Mucosa of rectum (tissue), 2 donors: ENCODE measurements around the gene SDCBP2.

Experiments
- H3K27ac ChIP-seq, 2 donors: one replicate each; pipeline ENCODE4 v1.7.0; 2013; ENCODE audit warnings: inconsistent platforms in 2 of 2, low read depth in 2 of 2, low read length in 2 of 2
- H3K27me3 ChIP-seq, 2 donors: one replicate each; pipeline ENCODE4 v1.7.0; 2013; ENCODE audit warnings: low read length in 2 of 2; ENCODE audit not compliant: control insufficient read depth in 2 of 2, insufficient read depth in 2 of 2
- H3K36me3 ChIP-seq, 2 donors: one replicate each; pipeline ENCODE4 v1.7.0; 2013; ENCODE audit warnings: low read length in 2 of 2; ENCODE audit not compliant: control insufficient read depth in 2 of 2, insufficient read depth in 2 of 2
- H3K4me1 ChIP-seq, 2 donors: one replicate each; pipeline ENCODE4 v1.7.0; 2013; ENCODE audit warnings: low read length in 2 of 2, mild to moderate bottlenecking in 1 of 2; ENCODE audit not compliant: control insufficient read depth in 2 of 2, insufficient read depth in 2 of 2
- H3K4me3 ChIP-seq, 2 donors: one replicate each; pipeline ENCODE4 v1.7.0; 2013; ENCODE audit warnings: low read length in 2 of 2
- H3K9ac ChIP-seq, 2 donors: one replicate each; pipeline ENCODE4 v1.7.0; 2013; ENCODE audit warnings: low read length in 2 of 2, low read depth in 1 of 2, mild to moderate bottlenecking in 1 of 2
- H3K9me3 ChIP-seq, 2 donors: one replicate each; pipeline ENCODE4 v1.7.0; 2013; ENCODE audit warnings: low read length in 2 of 2; ENCODE audit not compliant: control insufficient read depth in 2 of 2
- donor health status: healthy.
- donor health status: Normal muscosa, but diverticular disease.

Gene SDCBP2

DNA sequence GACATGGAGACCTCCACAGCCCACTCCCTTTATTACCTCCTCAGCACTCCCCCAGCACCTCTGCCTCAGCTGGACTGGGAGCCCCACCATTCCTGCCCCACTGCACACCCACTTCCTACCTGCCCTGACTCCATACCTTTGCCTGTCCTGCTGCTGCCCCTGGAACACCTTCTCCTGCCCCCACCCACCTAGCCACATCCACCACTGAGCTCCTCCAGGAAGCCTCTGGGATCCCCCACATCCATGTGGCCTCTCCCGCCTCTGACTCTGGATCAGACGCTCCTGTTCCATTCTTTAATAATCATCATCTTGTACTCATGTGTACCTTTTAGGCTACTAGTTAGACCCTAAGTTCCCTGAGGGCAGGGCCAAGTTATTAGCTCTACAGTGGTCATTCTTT lies 2.2 kb upstream of the SDCBP2 start:
- Histone ChIP-seq H3K27ac (peak overlapping the region; percentile 96 to 98), H3K9me3 (no peaks in the 10 kb centered on the region), H3K27me3 (no peaks in the 10 kb centered on the region), H3K9ac (no peak overlapping the region), H3K4me3 (no peak overlapping the region), H3K36me3 (peaks cover 0 to 3% of the 10 kb centered on the region in 2 donors), H3K4me1 (peaks cover 44 to 45% of the 10 kb centered on the region in 2 donors)

DNA sequence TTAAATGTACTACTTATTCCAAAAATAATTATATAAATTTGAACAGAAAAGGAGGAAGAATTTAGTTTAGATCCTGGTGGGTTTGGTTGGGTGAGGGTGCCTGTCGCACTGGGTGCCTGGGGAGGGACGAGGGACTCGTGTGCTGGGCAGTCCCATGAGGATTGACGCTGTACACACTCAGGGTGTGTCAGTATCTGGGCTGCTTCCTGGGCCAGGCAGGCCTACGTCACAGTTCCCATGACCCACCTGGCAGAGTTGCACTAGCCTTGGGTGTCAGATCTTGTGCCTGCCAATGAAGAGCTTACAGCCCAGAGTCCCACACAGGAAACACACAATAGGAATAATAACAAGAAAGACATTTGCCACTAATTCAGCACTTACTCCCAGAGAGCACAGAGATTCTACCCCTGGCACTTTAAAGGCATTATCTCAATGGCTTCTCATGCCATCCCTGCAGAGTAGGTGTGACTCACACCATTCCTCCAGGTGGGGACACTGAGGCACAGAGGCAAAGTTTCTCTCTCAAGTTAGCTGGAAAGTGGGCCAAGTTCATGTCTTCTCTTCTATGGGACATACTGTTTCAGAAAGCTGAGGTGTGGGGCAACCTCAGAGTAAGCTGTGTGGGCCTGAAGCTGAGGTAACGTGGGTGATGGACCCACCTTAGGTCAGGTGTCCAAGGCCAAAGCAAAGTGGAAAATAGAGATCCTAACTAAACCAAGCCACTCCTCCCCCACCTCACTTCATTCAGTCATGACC lies 1.3 kb upstream of the SDCBP2 start:
- no peaks in the 10 kb centered on the region for H3K27me3 ChIP-seq
- peak overlapping the region; percentile 96 to 98 for H3K27ac ChIP-seq
- no peaks in the 10 kb centered on the region for H3K9me3 ChIP-seq
- H3K4me1 ChIP-seq = peaks cover 48 to 49% of the 10 kb centered on the region in 2 donors
- H3K36me3 ChIP-seq = peaks cover 0 to 3% of the 10 kb centered on the region in 2 donors
- no peak overlapping the region for H3K4me3 ChIP-seq
- peak overlapping the region; percentile 43 to 90 for H3K9ac ChIP-seq

DNA sequence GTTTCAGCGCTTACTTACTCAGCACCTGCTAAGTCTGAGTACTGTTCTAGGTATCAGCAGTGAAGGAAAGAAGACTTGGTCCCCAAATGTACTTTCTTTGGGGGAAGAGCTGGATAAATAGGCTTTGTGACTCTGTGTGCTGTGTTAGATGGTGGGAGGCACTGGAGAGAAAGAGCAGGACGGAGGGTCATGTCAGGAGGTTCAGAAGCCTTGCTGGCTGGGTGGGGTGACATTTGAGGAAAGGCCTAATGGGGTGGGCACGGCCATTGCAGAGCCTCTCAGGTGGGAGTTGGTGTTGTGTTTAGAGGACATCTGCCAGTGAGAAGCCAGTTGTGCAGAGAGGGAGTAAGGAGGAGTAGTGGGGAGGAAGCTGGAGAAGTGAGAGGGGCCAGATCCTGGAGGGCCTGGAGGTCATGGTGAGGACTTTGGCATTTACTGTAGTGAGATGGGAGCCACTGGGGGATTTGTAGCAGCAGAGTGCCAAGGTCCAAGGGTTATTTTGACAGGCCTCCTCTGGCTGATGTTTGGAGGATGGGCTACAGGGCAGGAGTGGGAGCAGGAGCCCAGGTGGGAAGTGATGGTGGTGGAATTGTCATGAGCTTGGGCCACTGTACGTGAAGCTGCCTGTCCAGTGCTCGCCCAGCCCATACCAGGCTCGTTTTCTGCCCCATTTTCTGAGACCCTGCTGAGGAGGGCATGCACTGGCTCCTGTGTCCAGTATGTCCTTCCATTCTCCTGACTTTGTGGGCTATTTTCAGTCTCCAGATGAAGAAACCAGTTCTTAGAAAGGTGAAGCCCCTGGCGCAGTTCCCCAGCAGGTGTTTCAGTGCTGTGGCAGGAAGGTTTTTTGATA lies 886 bp downstream of the SDCBP2 start:
- peak overlapping the region; percentile 84 to 93 for H3K4me3 ChIP-seq
- peaks cover 51 to 54% of the 10 kb centered on the region in 2 donors for H3K4me1 ChIP-seq
- no peaks in the 10 kb centered on the region for H3K27me3 ChIP-seq
- no peaks in the 10 kb centered on the region for H3K9me3 ChIP-seq
- peak overlapping the region; percentile 90 to 100 for H3K9ac ChIP-seq
- H3K27ac ChIP-seq = peak overlapping the region; percentile 96 to 98
- H3K36me3 ChIP-seq = peaks cover 0 to 3% of the 10 kb centered on the region in 2 donors

GRCh38 chr20:1327241-1327653 lies 1.7 kb downstream of the SDCBP2 start:
- Histone ChIP-seq H3K4me3 (peak overlapping the region; percentile 84 to 93), H3K9ac (peak overlapping the region; percentile 90 to 100), H3K27ac (peak overlapping the region; percentile 96 to 98), H3K9me3 (no peaks in the 10 kb centered on the region), H3K27me3 (no peaks in the 10 kb centered on the region), H3K36me3 (peaks cover 0 to 3% of the 10 kb centered on the region in 2 donors), H3K4me1 (peaks cover 51 to 54% of the 10 kb centered on the region in 2 donors)

DNA sequence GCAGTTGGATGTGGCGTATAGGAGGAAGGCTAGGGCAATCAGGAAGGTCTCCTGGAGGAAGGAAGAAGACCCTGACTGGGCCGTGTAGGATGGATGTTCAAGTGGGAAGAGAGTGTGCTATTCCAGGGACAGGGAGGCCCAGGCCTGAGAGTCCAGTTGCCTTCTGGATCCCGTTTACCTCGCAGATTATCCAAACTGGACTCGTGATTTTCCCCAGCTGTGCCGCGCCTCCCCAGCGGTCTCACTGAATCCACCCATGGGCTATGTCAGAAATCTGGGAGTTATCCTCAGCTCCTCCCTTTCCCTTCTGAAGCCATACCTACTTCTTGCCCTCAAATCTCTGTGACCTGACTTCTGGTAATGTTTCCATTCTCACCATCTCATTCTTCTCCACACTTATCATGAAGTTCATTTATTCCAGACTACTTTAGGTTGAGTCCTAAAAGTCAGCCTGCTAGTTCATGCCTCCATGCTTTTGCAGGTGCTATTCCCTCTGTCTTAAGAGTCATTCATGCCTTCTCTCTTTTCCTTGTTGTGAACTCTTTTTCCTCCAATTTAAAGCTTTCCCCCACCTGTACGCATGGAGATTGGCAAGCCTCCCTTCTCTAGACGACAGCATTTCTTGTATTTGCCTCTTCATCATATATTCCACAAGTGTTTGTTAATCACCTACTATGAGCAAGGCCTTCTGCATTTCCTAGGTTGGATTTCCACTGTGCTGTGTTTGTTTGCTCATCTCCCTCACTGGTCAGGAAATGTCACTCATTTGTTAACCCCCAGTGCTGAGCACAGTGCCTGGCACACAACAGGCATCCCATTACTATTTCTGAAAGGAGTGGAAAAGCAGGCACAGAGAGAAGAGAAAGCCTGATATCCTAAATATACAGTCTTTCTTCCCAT lies 2.7 kb downstream of the SDCBP2 start:
- Histone ChIP-seq H3K4me3 (peak overlapping the region; percentile 84 to 93), H3K9me3 (no peaks in the 10 kb centered on the region), H3K36me3 (peaks cover 0 to 3% of the 10 kb centered on the region in 2 donors), H3K4me1 (peaks cover 51 to 54% of the 10 kb centered on the region in 2 donors), H3K27ac (peak overlapping the region; percentile 96 to 98), H3K9ac (peak overlapping the region; percentile 90 to 100), H3K27me3 (no peaks in the 10 kb centered on the region)

DNA sequence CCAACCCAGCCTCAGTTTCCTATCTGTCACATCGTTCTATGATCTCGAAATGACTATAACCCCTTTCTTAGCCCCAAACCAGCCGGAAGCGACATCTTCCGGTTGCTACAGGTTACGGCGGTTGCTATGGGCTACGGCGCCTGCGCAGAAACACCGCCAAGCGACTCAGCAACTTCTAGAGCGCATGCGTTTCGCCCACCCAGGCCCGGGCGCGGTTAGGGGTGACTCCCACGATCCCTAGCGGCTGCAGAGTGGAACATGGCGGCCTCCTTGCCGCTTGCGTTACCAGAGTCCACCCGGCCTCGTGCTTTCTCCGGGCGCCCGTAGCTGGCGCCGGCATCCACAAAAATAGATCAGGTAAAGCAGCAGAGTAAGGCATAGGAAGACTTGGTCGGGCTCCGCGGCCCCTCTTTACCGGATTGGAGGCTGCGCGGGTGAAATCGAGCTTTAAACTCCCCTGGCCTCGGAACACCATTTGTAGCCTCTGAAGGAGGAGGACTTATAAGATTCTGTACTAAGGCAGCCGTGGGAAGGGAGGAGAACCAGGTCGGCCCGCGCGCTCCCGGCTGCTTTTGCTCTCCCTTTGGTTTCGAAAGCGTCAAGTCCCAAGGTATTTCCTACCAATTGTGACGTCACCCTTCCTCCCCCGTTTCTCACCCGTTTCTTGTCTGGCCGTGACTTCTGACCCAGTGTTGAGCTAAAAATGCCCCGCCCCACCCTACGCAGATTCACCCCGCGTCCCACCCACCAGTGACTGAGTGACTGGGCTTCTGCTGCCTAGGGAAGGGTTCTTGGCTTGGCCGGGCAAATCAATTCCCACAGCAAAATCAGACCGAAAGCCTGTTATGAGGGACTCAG lies 3.5 kb downstream of the SDCBP2 start:
- H3K27ac ChIP-seq = peak overlapping the region; percentile 96 to 98
- peak overlapping the region; percentile 90 to 100 for H3K9ac ChIP-seq
- peaks cover 0 to 3% of the 10 kb centered on the region in 2 donors for H3K36me3 ChIP-seq
- no peaks in the 10 kb centered on the region for H3K27me3 ChIP-seq
- H3K9me3 ChIP-seq = no peaks in the 10 kb centered on the region
- peaks cover 44 to 49% of the 10 kb centered on the region in 2 donors for H3K4me1 ChIP-seq
- H3K4me3 ChIP-seq = peak overlapping the region; percentile 84 to 93

DNA sequence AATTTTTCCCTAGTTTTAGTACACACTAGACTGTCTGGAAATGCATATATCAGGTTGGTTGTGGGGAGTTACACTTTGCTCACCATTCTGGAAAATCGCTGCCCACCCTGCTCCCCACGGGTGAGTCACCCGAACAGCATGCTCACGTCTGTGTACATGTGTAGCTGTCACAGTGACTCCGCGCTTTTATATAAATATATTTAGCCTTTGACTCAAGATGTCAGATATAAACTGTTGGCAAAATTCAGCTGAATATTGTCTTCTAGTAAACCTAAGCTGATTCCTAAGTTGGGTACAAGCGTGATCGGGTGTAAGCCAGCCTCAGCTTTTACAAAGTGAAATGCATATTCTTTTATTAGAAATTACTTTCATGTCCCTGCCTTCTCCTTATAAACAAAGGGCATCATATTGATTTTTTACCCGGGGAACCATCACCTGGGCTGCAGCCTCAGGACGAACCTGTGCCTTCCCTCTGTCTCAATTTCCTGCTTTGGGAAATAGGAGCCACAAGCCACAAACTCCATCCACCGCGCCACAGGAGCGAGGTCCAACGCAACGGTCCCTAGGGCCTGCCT lies 4.3 kb downstream of the SDCBP2 start:
- Histone ChIP-seq H3K9me3 (no peaks in the 10 kb centered on the region), H3K36me3 (peaks cover 0 to 3% of the 10 kb centered on the region in 2 donors), H3K4me1 (peaks cover 38 to 42% of the 10 kb centered on the region in 2 donors), H3K27ac (peak overlapping the region; percentile 96 to 98), H3K4me3 (peak overlapping the region; percentile 84 to 93), H3K27me3 (no peaks in the 10 kb centered on the region), H3K9ac (peak overlapping the region; percentile 44 to 90)

GRCh38 chr20:1323830-1324597 lies 4.9 kb downstream of the SDCBP2 start:
- H3K4me3 ChIP-seq = peak overlapping the region in 1 of 2 donors; percentile 93
- no peak overlapping the region for H3K9ac ChIP-seq
- H3K27ac ChIP-seq = no peak overlapping the region

More at GRCh38 chr20:1323830-1324597, 4.9 kb downstream of the SDCBP2 start:
- peaks cover 2 to 3% of the 10 kb centered on the region in 2 donors for H3K36me3 ChIP-seq
- H3K4me1 ChIP-seq = peaks cover 32 to 35% of the 10 kb centered on the region in 2 donors
- H3K27me3 ChIP-seq = no peaks in the 10 kb centered on the region
- H3K9me3 ChIP-seq = no peaks in the 10 kb centered on the region
